GM21381 (cell line): Measurements from ENCODE around the gene EMSY.
"Not testable (repeated sequence)": the region's sequence is repeated elsewhere in the genome, so short reads cannot be mapped to it uniquely, and the experiment has no call there.

Experiments
- ATAC-seq: cut with Tn5 transposase; IDR thresholded peaks from one replicate; pipeline ENCODE4 v1.9.1; 2021; ENCODE audit warnings: mild to moderate bottlenecking, moderate library complexity; ENCODE audit not compliant: unreplicated experiment

The EMSY gene

DNA sequence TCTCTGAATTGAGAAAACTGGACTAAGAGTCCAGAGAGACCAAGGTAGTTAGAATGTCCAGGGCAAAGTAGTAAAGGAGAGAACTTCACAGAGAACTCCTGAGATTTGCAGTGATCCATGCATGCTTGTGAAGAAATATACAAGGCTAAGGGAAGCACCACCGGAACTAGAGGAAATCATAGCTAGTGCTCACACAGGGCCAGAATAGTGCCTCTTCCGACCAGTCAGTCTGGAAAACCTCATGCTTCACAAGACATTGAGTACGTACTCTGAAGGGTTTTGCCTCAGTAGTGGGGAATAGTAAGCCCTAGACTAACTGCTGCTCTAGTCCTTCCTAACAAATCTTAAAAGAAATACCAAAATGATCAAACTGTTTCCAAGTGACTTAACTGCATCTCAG, 117.7 kb downstream of the EMSY start:
- ATAC-seq = no peak

- ATAC-seq = no peak
These were observed 119.5 kb downstream of the EMSY start for GRCh38 chr11:76564364-76564763.

GRCh38 chr11:76566811-76567210, 122.0 kb downstream of the EMSY start:
- no peak for ATAC-seq

DNA sequence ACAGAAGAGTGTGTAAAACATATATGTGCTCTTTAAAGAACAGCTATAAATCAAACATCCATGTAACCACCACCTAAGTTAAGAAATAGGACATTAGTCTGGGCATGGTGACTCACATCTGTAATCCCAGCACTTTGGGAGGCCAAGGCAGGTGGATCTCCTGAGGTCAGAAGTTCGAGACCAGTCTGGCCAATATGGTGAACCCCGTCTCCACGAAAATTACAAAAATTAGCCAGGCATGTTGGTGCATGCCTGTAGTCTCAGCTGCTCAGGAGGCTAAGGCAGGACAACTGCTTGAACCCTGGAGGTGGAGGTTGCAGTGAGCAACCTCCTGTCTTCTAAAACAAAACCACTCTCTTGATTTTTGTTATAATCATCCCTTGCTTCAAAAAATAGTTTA, 122.4 kb downstream of the EMSY start:
- ATAC-seq = no peak

- ATAC-seq = no peak
These were observed 123.3 kb downstream of the EMSY start for GRCh38 chr11:76568139-76568538.

- ATAC-seq = no peak
These were observed 123.8 kb downstream of the EMSY start for GRCh38 chr11:76568621-76569020.

GRCh38 chr11:76572181-76572875, 127.5 kb downstream of the EMSY start:
- ATAC-seq = not testable (repeated sequence)

GRCh38 chr11:76574406-76574805, 129.6 kb downstream of the EMSY start:
- ATAC-seq = no peak

DNA sequence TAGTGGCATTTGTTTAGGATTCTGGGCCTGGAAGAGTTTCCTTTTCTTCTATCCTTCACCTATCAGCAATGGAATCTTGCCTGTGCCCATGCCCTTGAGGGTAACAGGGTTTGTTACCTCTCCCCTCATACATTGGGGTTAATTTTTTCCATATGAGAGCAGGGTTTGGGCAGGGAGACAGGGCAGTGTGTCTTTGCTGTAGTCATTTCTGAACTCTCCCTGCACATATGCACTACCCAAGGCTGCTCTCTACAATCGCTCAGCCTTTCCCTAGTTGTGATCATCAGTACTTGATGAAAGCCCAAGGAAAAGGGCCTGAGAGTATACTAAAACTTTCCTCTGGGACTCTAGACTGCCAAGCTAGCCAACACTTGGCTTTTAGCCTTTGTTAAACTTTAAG, 130.1 kb downstream of the EMSY start:
- no peak for ATAC-seq

GRCh38 chr11:76577226-76577920, 132.6 kb downstream of the EMSY start:
- no peak for ATAC-seq

DNA sequence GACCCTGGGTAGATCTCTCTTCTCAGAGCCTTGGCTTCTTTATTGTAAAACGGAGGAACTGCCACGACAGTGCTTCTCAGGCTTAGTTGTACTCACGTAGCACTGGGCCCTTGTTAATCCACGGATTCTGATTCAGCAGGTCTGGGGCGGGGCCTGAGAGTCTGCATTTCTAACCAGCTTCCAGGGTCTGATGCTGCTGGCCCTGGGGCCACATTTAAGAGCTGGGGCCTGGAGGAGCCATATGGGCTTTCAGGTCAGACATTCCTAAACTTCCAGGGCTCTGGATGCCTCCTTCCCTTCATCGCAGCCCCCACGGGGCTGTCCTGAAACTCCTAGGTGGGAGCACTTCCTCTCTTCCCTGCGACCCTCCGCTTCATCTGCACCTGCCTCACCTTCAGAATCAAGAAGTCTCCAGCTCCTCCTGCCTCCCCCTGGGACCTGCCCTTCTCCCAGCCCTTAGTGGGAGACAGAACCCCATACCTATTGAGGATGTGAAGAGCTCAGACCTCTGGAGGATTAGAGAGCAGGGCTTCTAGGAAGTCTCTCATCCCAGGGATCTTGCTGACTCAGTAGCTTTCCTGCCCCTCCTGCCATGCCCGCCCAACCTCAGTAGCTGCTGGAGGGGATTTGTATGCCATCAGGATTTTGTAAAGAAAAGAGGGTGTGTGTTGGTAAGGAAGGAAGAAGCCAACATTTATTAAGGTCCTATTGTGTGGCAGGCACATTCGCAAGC, 133.3 kb downstream of the EMSY start:
- no peak for ATAC-seq

DNA sequence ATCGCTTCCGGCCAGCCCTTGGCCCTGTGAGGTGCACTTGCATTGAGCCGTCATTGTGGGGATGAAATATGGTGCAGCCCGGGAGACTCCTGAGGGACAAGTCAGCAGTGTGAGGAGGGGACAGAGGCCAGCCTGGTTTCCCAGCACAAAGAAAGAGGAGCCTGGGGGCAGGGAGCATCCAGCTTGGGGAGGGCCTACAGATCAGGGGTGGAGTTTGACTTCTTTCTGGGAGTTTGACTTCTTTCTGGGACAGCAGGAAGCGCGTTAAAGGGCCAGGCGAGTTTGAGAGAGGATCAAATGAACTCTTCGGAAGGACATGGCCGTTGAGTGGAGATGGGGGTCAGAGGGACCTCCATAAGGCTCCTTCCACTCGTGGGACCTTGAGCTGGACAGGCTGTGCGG, 133.8 kb downstream of the EMSY start:
- ATAC-seq = no peak

DNA sequence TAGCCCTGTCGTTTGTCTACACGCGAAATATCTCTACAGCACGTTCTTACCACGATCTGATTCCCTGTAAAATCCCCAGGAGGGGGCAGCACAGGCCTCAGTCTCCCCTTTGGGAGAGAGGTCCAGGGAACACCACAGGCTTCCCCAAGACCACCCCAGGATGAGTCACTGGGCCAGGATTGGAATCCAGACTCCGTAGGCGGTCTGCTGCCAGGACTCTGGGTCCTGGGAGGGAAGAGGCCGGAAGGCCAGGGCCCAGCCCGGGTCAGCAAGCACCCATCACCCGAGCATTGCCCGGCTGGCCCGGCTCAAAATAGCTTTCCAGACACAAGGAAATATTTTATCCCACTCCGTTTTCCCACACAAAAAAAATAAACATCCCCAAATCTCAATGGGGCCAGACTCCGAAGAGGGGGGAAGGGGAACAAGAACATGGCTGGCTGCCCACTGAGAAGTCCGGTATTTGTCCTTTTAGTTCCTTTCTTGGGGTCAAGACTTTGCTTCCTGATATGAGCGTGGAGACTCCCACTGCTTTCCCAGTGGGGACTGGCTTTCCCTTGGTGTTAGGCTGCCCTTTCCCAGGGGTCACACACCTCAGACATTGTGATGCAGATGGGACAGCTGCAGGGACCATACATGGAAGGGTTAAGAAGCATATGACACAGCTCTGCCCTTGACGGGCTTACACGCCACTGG, 134.4 kb downstream of the EMSY start:
- no peak for ATAC-seq

GRCh38 chr11:76579752-76580151, 134.9 kb downstream of the EMSY start:
- ATAC-seq = no peak

DNA sequence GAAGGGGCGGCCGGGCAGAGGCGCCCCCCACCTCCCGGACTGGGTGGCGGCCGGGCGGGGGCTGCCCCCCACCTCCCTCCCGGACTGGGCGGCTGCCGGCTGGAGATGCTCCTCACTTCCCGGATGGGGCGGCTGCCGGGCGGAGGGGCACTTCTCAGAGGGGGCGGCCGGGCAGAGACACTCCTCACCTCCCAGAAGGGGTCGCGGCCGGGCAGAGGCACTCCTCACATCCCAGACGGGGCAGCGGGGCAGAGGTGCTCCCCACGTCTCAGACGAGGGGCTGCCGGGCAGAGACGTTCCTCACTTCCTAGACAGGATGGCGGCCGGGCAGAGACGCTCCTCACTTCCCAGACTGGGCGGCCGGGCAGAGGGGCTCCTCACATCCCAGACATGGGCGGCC, 137.7 kb downstream of the EMSY start:
- ATAC-seq = not testable (repeated sequence)

GRCh38 chr11:76587820-76588454, 143.1 kb downstream of the EMSY start:
- ATAC-seq = no peak

- no peak for ATAC-seq
These were observed 143.9 kb downstream of the EMSY start for GRCh38 chr11:76588455-76589325.

DNA sequence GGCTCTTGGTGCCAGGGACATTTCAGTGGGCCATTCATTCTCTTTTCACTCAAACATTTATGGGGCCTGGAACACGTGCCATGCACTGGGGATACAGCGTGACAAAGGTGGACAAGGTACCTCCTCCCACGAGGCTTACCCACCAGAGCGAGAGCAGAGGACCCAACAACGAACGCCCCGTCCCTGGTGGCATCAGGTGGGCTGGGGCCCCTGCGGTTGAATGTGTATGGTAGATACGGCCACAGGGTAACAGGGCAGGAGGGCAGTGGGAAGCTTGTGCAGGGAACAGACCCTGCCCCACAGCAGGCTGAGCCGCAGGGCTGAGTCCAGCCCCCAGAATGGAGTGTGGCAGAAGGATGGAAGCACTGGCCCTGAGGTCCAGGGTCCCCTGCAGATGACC, 144.7 kb downstream of the EMSY start:
- no peak for ATAC-seq

GRCh38 chr11:76589964-76590950, 145.4 kb downstream of the EMSY start:
- no peak for ATAC-seq
